ENCODE results near the gene SLC35F5.

GRCh38 chr2:113716291-113716690, 40.2 kb downstream of the SLC35F5 start:
- TF ChIP-seq TAF1 (conservative IDR thresholded peaks at IDR 0.05): no peak
- no peak for TF ChIP-seq CTCF (IDR thresholded peaks at IDR 0.05; ENCODE audit: low read depth, low read length, missing input control)
- TF ChIP-seq RAD21 (IDR thresholded peaks at IDR 0.05): no peak
- no peak for TF ChIP-seq FOXA2 (IDR thresholded peaks at IDR 0.05)
- TF ChIP-seq SP1 (IDR thresholded peaks at IDR 0.05): no peak

Measured in liver (tissue), 3 donors.